Renal cortex interstitium (tissue), 11 donors: ENCODE measurements around the gene SASH3. TPM values are rescaled to one million over a fixed set of nuclear protein-coding genes. Genes with fewer than 3 reads are reported as not detected.

Experiments used
- DNase-seq, 11 donors: peaks; one replicate each; pipeline ENCODE4 v3.0.0-alpha.2; 2013; ENCODE audit warnings: low read depth in 9 of 11, low spot score in 4 of 11; ENCODE audit errors: extremely low read depth in 1 of 11
- polyA plus RNA-seq, 3 donors: library from polyadenylated mRNA; unstranded; fragments of 120-200 nt; gene quantifications; one replicate each; pipeline ENCODE4 v1.2.1, GENCODE V29; 2013; ENCODE audit not compliant: insufficient read length in 3 of 3

The SASH3 gene
- polyA plus RNA-seq, 3 donors = 1.5 to 2.5 (median 2.5) TPM

DNA sequence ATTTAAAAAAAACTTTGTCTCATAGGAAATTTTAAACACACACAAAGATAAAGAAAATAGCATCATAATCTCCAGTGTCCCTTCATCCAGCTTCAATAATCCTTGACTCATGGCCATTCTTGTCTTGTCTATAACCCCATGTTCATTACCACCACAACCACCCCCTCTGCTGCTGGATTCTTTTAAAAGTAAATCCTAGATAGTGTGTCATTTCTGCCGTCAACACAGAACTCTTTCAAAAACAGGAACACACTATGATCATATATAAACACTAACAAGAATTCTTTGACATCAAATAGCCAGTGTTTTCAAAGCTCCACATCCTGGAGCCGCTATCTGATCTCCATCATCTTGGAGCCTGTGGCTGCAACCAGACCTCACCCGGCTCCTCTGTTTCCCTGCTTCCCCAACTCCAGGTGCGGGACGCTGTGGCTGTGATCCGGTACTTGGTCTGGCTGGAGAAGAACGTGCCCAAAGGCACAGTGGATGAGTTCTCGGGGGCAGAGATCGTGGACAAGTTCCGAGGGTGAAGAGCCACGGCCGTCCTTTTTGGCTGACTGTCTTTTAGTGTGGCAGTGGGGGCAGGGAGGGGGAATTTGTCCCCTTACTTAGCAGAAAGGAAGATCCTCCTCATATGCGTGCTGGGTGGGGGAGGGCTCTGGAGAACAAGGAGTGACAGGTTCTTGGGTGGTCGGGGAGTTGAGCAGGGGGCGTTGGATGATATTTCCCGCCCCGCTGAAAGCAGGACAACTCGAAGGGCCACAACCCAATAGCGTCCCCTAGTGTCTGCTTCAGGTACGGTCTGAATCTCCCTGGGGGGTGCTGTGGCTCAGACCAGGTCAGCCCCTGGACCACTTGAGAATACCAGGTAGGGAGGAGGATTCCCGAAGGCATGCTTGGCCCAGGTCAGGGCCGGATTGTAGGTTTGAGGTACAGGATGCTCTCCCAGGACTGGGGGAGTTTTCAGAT lies 25.4 kb upstream of the SASH3 start:
- DNase-seq = no peak

- no peak for DNase-seq
These were observed 23.7 kb upstream of the SASH3 start for GRCh38 chrX:129755779-129756650.

GRCh38 chrX:129759576-129760061 lies 20.1 kb upstream of the SASH3 start:
- no peak for DNase-seq

DNA sequence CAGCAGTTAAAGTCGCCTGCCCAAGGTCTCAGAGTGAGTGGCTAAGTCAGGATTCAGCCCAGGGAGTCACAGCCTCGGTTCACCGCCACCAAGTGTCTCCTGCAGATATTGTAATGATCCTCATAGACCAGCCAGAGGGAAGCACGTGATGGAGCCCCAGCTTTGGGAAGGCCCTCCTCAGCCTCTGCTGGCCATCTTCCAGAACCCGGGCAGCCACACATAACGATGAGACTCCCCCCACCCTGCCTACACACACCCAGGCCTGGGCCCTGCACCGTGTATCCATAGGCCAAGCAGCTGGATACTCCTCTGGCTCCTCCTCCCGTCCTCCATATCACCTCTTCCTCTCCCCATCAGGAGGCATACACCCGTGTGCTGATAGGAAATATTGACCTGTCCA lies 19.6 kb upstream of the SASH3 start:
- no peak for DNase-seq

- no peak for DNase-seq
These were observed 18.8 kb upstream of the SASH3 start for GRCh38 chrX:129760981-129761380.

GRCh38 chrX:129761596-129761995 lies 18.2 kb upstream of the SASH3 start:
- DNase-seq = no peak

DNA sequence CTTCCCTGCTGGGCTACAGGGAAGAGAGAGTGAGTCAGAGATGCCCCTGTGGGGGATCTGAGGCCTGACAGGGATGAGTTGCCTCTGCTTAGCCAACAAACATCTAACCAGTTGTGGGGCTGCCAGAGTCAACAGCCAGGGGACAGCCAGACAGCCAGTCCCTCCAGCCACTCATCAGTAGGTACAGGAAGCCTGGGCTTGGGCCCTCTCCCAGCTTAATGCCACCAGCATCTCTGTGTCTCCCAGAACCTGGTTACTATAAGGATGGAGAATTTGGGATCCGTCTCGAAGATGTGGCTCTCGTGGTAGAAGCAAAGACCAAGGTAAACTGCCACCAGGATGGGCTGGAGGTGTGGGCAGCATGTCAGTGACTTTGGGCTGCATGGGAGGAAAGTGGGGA lies 17.3 kb upstream of the SASH3 start:
- DNase-seq = no peak

- DNase-seq = no peak
These were observed 16.1 kb upstream of the SASH3 start for GRCh38 chrX:129763666-129764065.

GRCh38 chrX:129768186-129768585 lies 11.6 kb upstream of the SASH3 start:
- DNase-seq = no peak

GRCh38 chrX:129768586-129769466 lies 10.9 kb upstream of the SASH3 start:
- DNase-seq = no peak

DNA sequence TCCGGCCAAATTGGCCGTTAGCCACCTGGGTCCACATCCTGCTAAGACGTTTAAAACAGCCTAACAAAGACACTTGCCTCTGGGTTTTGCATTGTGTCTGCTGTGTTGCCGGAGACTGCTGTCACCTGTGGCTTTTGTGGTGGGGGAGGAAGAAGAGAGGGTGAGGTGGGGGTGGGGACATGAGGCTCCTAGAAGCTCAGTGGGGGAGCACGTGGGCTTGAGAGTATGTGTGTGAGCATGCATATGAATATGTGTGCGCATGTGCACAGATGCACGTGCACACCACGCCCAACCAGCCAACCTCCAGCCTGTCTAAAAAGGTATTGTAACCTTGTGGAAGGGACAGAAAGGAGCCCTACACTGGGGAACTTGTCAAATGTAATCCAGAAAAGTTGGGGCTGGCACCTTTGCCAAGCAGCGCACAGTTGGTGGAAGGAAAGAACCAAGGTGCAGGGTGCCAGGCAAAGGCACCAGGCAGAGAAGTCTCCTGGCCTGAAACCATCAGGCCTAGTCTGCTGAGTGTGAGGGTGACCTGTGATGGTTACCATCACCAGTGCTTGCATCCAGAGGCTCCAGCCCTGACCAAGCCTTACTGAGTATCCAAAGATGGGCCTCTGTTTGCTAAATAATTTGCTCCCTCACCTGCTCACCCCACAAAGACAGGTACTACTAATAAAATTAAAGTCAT lies 10.1 kb upstream of the SASH3 start:
- no peak for DNase-seq

DNA sequence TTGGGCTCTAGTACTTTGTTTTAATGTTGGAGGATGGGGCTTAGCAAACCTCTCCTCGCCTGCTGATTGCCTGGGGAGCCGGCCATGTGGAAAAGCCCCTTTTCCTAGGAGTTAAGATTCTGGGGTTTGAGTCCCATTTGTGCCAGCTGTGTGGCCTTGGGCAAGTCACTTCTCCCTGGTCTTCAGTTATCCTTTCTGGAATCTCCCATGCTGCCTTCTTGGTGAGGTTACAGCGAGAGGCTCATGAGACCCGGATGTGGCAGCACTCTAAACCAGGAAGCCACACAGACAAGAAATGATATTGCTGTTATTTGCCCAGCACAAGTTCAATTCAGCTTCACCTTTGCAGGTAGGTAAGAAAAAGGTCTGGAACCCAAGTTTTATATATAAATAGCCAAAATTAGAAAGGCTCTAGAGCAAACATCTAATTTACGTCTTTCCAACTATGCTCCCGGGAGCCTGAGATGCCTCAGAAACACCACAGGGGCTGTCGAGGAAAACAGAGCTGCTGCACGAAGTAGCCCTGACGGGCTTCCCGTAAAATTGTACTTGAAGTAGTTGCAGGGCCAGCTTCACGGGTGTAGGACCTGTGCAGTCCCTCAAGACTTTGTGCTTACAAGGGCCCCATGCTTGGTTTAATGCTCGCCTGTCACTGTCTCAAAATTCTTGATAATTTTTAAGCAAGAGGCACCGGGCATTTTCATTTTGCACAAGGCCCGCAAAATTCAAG lies 8.3 kb upstream of the SASH3 start:
- no peak for DNase-seq

DNA sequence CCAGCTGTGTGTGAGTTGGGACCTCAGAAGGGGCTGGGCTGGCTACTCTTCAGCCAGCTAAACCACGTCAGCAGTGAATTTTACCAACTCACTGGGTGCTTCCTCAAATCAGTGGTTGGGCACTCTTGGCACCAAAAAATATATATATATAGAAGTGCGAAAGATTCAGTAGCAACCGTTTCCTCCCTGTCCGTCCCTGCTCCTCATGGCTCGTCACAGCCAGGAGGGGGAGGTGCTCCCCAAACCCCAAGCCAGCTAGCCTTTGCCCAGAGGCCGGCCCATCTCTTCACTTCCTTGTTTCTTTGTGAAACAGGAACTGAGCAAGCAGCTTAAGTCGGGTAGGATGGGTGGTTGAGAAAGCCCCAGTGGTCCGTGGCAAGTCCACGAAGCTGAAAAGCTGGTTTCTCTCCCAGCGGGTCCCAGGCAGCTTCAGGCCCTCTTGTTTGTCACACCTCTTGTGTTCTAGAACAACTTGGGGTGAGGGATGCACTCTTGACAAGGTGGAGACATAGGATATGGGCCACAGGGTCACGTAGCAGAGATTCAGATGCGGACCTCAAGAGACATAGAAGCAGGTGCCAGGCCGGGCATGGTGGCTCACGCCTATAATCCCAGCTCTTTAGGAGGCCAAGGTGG lies 6.8 kb upstream of the SASH3 start:
- DNase-seq = no peak

DNA sequence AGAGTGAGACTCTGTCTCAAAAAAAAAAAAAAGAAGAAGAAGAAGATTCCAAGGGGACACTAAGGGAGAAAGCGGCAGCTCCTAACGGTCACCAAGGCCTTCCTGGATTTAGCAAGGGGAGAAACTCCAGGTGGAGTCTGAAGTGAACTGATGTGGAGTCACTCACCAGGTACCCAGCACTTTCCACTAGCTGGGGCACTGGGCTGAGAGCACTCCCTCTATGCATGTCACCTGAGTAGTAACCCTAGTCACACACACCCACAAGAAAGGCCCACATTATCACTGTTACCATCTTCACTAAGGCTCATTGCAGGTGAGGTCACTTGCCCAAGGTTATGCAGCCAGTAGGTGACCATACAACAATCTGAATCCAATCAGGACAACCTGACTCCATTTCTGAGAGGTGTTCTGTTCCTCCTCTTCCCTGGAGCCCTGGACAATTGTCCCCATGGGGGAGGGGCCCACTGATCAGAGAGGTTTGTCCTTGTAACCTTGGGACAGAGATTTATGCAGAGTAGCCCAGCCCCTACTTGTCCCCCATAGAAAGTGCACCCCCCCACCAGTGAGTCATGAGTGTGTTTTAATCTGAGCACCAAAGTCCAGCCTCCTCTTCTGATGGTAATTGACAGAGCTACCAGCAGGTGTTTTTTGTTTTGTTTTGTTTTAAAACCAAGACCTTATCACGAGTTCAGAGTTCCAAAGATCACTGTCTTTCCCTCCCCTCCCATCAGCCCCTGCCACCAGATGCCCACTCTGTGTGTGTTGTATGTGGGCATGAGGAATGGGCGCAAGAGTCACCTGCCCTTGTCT lies 5.9 kb upstream of the SASH3 start:
- DNase-seq = no peak

DNA sequence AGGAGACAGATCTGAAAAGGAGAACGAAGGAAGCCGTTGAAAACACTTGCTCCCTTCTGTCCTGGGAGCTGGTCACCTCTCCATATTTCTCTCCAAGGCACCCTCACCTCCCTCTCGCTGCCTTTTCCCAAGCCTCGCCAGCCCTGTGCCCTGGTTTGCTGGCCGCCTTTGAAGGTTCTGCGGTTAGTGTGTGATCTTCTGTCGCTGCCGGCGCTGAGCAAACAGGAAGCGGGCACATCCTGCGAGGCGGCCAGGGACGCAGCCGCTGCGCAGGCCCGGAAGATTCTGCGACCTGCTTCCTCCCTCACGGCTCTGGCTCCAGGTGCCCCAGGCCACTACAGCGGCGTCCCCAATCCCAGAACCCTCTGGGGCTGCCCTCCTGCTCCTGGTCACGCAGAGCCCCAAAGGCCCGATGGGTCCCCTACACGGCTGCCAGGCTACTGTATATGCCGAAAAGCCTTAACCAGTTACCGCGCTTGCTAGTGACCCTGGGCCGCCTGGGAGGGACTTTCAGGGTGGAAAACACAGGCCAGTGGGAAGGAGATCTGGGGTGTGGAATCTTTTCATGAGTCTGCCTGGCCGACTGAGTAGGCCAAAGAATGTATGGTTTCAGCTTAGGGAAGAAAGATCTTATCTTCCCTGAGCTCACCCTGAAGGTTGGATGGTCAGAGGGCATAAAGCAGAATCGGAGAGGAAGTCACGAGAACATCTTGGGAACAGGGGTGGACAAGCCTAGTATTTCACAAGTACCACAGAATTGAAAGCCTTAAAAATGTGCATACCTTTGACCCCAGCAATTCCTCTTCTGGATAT lies 2.3 kb upstream of the SASH3 start:
- DNase-seq = no peak
